Calu3 (cell line): ENCODE data around the gene YY1. TPM values are rescaled to one million over a fixed set of nuclear protein-coding genes. Genes with fewer than 3 reads are reported as not detected.

Experiments
- BruUV-seq: library from RNA; stranded (reverse); fragments of 400-500 nt; replicated peaks from 2 replicates; lab custom pipeline; 2021; lab: Mats Ljungman, UMichigan
- CTCF ChIA-PET: fragments of 300-600 bp; sonication (Branson Sonifier 250); formaldehyde crosslinking; loops from one replicate; lab custom pipeline; 2022; ENCODE audit warnings: antibody characterized with exemption; lab: Charles Lee
- DNase-seq: peaks from one replicate; pipeline ENCODE4 v3.0.0; 2022
- H3K27ac Mint-ChIP-seq: one replicate; pipeline ENCODE4 v1.8.0; 2022; ENCODE audit warnings: mixed read lengths; ENCODE audit not compliant: unreplicated experiment
- H3K27me3 Mint-ChIP-seq: one replicate; pipeline ENCODE4 v1.8.0; 2022; ENCODE audit warnings: mixed read lengths; ENCODE audit not compliant: unreplicated experiment
- H3K36me3 Mint-ChIP-seq: one replicate; pipeline ENCODE4 v1.8.0; 2022; ENCODE audit warnings: mild to moderate bottlenecking, moderate library complexity, mixed read lengths; ENCODE audit not compliant: insufficient read depth, unreplicated experiment
- H3K4me1 Mint-ChIP-seq: one replicate; pipeline ENCODE4 v1.8.0; 2022; ENCODE audit warnings: mild to moderate bottlenecking, low read depth, mixed read lengths; ENCODE audit not compliant: unreplicated experiment
- H3K4me3 Mint-ChIP-seq: one replicate; pipeline ENCODE4 v1.8.0; 2022; ENCODE audit warnings: mild to moderate bottlenecking, low read depth, moderate library complexity, mixed read lengths; ENCODE audit not compliant: unreplicated experiment
- H3K9me3 Mint-ChIP-seq: one replicate; pipeline ENCODE4 v1.8.0; 2022; ENCODE audit warnings: low read depth, mixed read lengths; ENCODE audit not compliant: unreplicated experiment
- intact Hi-C: fragments of 100-400 bp; cut with micrococcal nuclease; formaldehyde crosslinking; loops from one replicate; pipeline ENCODE4 v1.10.0; 2022; ENCODE audit not compliant: unreplicated experiment
- total RNA-seq: library from RNA; stranded (reverse); gene quantifications from 2 replicates; pipeline ENCODE4 v1.2.3, GENCODE V29; 2022
- TF ChIP-seq, protein P1 (sequence below): fragments of 200-600 bp; IDR thresholded peaks from one replicate; pipeline ENCODE4 v1.8.0; 2022; ENCODE audit warnings: antibody characterized with exemption; ENCODE audit not compliant: unreplicated experiment

The YY1 gene
- total RNA-seq, 1 experiment from 2014 or later, result 100.0 TPM

- H3K4me3 Mint-ChIP-seq, result no peak overlapping the region
- no peaks in the 10 kb centered on the region for H3K4me1 Mint-ChIP-seq
- peaks cover 24% of the 10 kb centered on the region for H3K27me3 Mint-ChIP-seq
- H3K27ac Mint-ChIP-seq, result no peak overlapping the region
- TF ChIP-seq, protein P1, sequence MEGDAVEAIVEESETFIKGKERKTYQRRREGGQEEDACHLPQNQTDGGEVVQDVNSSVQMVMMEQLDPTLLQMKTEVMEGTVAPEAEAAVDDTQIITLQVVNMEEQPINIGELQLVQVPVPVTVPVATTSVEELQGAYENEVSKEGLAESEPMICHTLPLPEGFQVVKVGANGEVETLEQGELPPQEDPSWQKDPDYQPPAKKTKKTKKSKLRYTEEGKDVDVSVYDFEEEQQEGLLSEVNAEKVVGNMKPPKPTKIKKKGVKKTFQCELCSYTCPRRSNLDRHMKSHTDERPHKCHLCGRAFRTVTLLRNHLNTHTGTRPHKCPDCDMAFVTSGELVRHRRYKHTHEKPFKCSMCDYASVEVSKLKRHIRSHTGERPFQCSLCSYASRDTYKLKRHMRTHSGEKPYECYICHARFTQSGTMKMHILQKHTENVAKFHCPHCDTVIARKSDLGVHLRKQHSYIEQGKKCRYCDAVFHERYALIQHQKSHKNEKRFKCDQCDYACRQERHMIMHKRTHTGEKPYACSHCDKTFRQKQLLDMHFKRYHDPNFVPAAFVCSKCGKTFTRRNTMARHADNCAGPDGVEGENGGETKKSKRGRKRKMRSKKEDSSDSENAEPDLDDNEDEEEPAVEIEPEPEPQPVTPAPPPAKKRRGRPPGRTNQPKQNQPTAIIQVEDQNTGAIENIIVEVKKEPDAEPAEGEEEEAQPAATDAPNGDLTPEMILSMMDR, result no peak
- CTCF ChIA-PET, result no interaction called here
- no peaks in the 10 kb centered on the region for H3K9me3 Mint-ChIP-seq
- no peak for DNase-seq
- intact Hi-C loops, result no loop called here
- no peaks in the 10 kb centered on the region for H3K36me3 Mint-ChIP-seq
- BruUV-seq, result no TSS peak
These were observed 75.8 kb downstream of the YY1 start for GRCh38 chr14:100314724-100315123.

GRCh38 chr14:100317389-100317788 is 78.4 kb downstream of the YY1 start:
- TF ChIP-seq, protein P1, result no peak
- Mint-ChIP-seq H3K4me1 (no peaks in the 10 kb centered on the region), H3K27ac (no peak overlapping the region), H3K9me3 (no peaks in the 10 kb centered on the region), H3K36me3 (no peaks in the 10 kb centered on the region), H3K4me3 (no peak overlapping the region), H3K27me3 (peaks cover 21% of the 10 kb centered on the region)
- no TSS peak for BruUV-seq
- intact Hi-C loops, result no loop called here
- no peak for DNase-seq
- CTCF ChIA-PET, result interaction anchor here (0.5 kb wide), 1 partner anchor 10 kb away, joined by 3 read pairs; no protein-coding TSS in a partner anchor

DNA sequence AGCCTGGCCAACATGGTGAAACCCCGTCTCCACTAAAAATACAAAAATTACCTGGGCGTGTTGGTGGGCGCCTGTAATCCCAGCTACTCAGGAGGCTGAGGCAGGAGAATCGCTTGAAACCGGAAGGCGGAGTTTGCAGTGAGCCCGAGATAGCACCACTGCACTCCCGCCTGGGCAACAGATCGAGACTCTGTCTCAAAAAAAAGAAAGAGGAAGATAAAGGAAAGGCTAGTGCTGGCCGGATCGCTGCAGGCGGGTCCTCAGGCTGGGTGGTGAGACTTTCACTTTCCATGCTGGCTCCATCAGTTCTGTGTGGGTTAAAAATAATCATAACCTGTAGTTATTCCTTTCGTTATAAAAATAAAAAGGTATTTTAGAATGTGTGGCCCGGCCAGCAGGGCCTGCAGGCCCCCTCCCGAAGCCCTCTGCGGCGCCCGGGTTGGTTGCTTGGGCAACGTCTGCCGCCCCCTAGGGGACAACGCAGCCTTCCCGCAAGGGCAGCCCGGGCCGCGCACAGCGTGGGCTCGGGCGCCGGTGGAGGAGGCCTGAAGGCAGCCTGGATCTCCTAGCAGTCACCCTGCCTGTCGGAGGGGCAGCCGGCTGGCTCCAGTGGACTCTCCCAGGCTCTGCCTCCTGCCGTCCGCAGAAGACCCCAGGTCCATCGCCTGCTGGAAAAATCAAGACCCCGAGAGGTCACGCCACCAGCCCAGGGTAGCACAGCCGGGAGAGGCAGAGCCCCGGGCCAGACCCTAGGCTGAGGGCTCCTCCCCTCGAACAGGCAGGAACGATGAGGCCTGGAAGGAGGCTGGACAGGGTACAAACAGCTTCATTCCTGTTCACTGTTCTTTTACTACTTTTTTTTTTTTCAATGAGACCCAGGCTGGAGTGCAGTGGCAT is 79.2 kb downstream of the YY1 start:
- intact Hi-C loops, result no loop called here
- CTCF ChIA-PET, result interaction anchor here (0.5 kb wide), 1 partner anchor 10 kb away, joined by 3 read pairs; no protein-coding TSS in a partner anchor
- H3K4me3 Mint-ChIP-seq, result no peak overlapping the region
- H3K36me3 Mint-ChIP-seq, result peaks cover 4% of the 10 kb centered on the region
- H3K27me3 Mint-ChIP-seq, result peaks cover 16% of the 10 kb centered on the region
- no peaks in the 10 kb centered on the region for H3K9me3 Mint-ChIP-seq
- DNase-seq, result peak; percentile 77
- no peak overlapping the region for H3K27ac Mint-ChIP-seq
- no TSS peak for BruUV-seq
- H3K4me1 Mint-ChIP-seq, result no peaks in the 10 kb centered on the region
- TF ChIP-seq, protein P1, result peak; percentile 79

DNA sequence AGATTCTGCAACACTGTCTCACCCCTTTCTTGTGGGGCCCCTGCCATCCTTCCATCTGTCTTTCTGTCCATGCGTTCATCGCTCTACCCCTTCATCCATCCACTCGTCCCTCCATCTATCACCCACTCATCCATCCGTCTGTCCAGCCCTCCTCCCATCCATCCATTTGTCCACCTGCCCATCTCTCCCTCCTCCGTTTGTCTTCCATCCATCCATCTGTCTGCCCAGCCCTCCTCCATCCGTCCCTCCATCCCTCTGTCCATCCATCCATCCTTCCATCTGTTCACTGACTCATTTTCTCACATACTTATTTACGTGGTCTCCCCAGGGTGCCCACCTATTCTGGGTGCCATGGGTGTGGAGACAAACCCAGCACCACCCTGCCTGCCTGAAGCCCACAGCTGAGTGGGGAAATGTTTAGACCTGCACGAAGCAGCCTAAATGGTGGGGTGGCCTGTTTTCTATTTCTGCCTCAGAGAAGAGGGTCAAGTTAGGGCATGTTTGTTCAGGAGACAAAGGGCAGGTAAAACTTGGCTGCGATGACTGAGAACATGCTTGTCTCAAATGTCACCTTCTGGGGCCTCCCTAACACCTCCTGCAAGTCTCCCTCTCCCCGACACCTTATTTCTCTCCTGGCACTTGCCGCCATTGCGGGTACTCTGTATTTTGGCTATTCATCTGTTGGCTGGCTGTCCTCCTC is 81.4 kb downstream of the YY1 start:
- no peaks in the 10 kb centered on the region for H3K9me3 Mint-ChIP-seq
- intact Hi-C loops, result no loop called here
- H3K36me3 Mint-ChIP-seq, result peaks cover 4% of the 10 kb centered on the region
- H3K27me3 Mint-ChIP-seq, result peaks cover 30% of the 10 kb centered on the region
- DNase-seq, result no peak
- no TSS peak for BruUV-seq
- TF ChIP-seq, protein P1, result no peak
- H3K4me1 Mint-ChIP-seq, result no peaks in the 10 kb centered on the region
- CTCF ChIA-PET, result no interaction called here
- no peak overlapping the region for H3K27ac Mint-ChIP-seq
- H3K4me3 Mint-ChIP-seq, result no peak overlapping the region
